Neural cell (in vitro differentiated cells): ENCODE data around the gene NTHL1. TPM values are rescaled to one million over a fixed set of nuclear protein-coding genes. Genes with fewer than 3 reads are reported as not detected.
A peak's percentile ranks its signal among the peaks of the same experiment; 100 is the strongest.

Experiments used
- H2AFZ ChIP-seq: fragments of 200-600, 300-800 bp; sonication (generic), shearing (Covaris generic); 2 replicates; pipeline ENCODE4 v1.6.0; 2014; ENCODE audit warnings: low read depth, mild to moderate bottlenecking, antibody characterized with exemption, low read length, moderate library complexity
- H3F3A ChIP-seq: fragments of 200-600 bp; shearing (Covaris generic); 2 replicates; pipeline ENCODE4 v1.6.1; 2016; ENCODE audit warnings: mild to moderate bottlenecking, moderate library complexity, mixed read lengths, antibody characterized with exemption, low read length; ENCODE audit not compliant: insufficient read depth, poor library complexity, severe bottlenecking
- H3K27ac ChIP-seq: fragments of 200-600, 300-800 bp; sonication (generic), shearing (Covaris generic); 2 replicates; pipeline ENCODE4 v1.5.1; 2014; ENCODE audit warnings: mild to moderate bottlenecking, low read length, moderate library complexity
- H3K27me3 ChIP-seq: fragments of 300-800, 200-600 bp; sonication (generic), shearing (Covaris generic); 2 replicates; pipeline ENCODE4 v1.6.0; 2014; ENCODE audit warnings: mild to moderate bottlenecking, low read depth, low read length, moderate library complexity; ENCODE audit not compliant: insufficient read depth
- H3K36me3 ChIP-seq: fragments of 300-800, 200-600 bp; sonication (generic), shearing (Covaris generic); 2 replicates; pipeline ENCODE4 v1.5.1; 2014; ENCODE audit warnings: mild to moderate bottlenecking, antibody characterized with exemption, low read length, moderate library complexity; ENCODE audit not compliant: insufficient read depth
- H3K4me2 ChIP-seq: fragments of 300-800, 200-600 bp; sonication (generic), shearing (Covaris generic); 2 replicates; pipeline ENCODE4 v1.6.0; 2014; ENCODE audit warnings: mild to moderate bottlenecking, low read length
- H3K4me3 ChIP-seq: fragments of 300-800, 200-600 bp; sonication (generic), shearing (Covaris generic); 2 replicates; pipeline ENCODE4 v1.5.1; 2014; ENCODE audit warnings: mild to moderate bottlenecking, low read length, moderate library complexity
- H3K79me2 ChIP-seq: fragments of 200-600 bp; shearing (Covaris generic); replicated peaks from 2 replicates; pipeline ENCODE4 v1.6.0; 2014; ENCODE audit warnings: mild to moderate bottlenecking, low read length, moderate library complexity; ENCODE audit not compliant: insufficient read depth
- H3K9ac ChIP-seq: fragments of 300-800, 200-600 bp; sonication (generic), shearing (Covaris generic); 2 replicates; pipeline ENCODE4 v1.6.1; 2016; ENCODE audit warnings: mild to moderate bottlenecking, low read length, mixed read lengths
- H3K9me2 ChIP-seq: fragments of 200-600 bp; shearing (Covaris generic); 2 replicates; pipeline ENCODE4 v1.6.1; 2016; ENCODE audit warnings: mild to moderate bottlenecking, low read length, mixed read lengths; ENCODE audit not compliant: insufficient read depth
- H3K9me3 ChIP-seq: fragments of 200-600, 300-800 bp; sonication (generic), shearing (Covaris generic); 2 replicates; pipeline ENCODE4 v1.6.1; 2016; ENCODE audit warnings: mild to moderate bottlenecking, mixed run types, low read length, moderate library complexity, mixed read lengths
- H4K20me1 ChIP-seq: fragments of 200-600 bp; shearing (Covaris generic); 2 replicates; pipeline ENCODE4 v1.6.1; 2016; ENCODE audit warnings: mild to moderate bottlenecking, mixed run types; ENCODE audit not compliant: insufficient read depth
- CTCF ChIP-seq: fragments of 450-650 bp; IDR thresholded peaks from 2 replicates; pipeline ENCODE4 v1.5.1; 2014; ENCODE audit warnings: antibody characterized with exemption, mild to moderate bottlenecking, moderate library complexity; ENCODE audit not compliant: poor library complexity, severe bottlenecking
- EP300 ChIP-seq: fragments of 450-650 bp; conservative IDR thresholded peaks from 2 replicates; pipeline ENCODE4 v1.6.1; 2014; ENCODE audit warnings: antibody characterized with exemption, mild to moderate bottlenecking, moderate library complexity; ENCODE audit not compliant: poor library complexity, severe bottlenecking
- EZH2 ChIP-seq: fragments of 200-600, 300-800 bp; shearing (Covaris generic), sonication (generic); IDR thresholded peaks from 2 replicates; pipeline ENCODE4 v1.6.1; 2014; ENCODE audit warnings: antibody characterized with exemption, low read length, borderline replicate concordance, mild to moderate bottlenecking; ENCODE audit not compliant: insufficient read depth, poor library complexity, severe bottlenecking
- MXI1 ChIP-seq: fragments of 450-650 bp; conservative IDR thresholded peaks from 2 replicates; pipeline ENCODE4 v1.6.1; 2014; ENCODE audit warnings: antibody characterized with exemption, mild to moderate bottlenecking; ENCODE audit not compliant: poor library complexity, severe bottlenecking
- POLR2AphosphoS5 ChIP-seq: IDR thresholded peaks from 2 replicates; pipeline ENCODE4 v1.6.1; 2012
- RAD21 ChIP-seq: fragments of 450-650 bp; conservative IDR thresholded peaks from 2 replicates; pipeline ENCODE4 v1.6.1; 2014; ENCODE audit warnings: antibody characterized with exemption, mild to moderate bottlenecking, moderate library complexity
- REST ChIP-seq: IDR thresholded peaks from 2 replicates; pipeline ENCODE4 v1.6.1; 2012; ENCODE audit warnings: borderline replicate concordance
- SMC3 ChIP-seq: fragments of 450-650 bp; conservative IDR thresholded peaks from 2 replicates; pipeline ENCODE4 v1.6.1; 2014; ENCODE audit warnings: antibody characterized with exemption, mild to moderate bottlenecking, moderate library complexity; ENCODE audit not compliant: poor library complexity
- TAF1 ChIP-seq: IDR thresholded peaks from 2 replicates; pipeline ENCODE4 v1.6.1; 2012; ENCODE audit warnings: low read depth
- polyA plus RNA-seq: library from polyadenylated mRNA; depleted of rRNA; stranded (reverse); fragments of >200 nt; gene quantifications from 2 replicates; pipeline ENCODE4 v1.2.3, GENCODE V29; 2014

The NTHL1 gene
- polyA plus RNA-seq, 1 donor from 2014 or later: 43.1 TPM

- no peaks in the 10 kb centered on the region for H3K36me3 ChIP-seq
- H3K9ac ChIP-seq: peak overlapping the region; percentile 44
- no peak overlapping the region for H3K27ac ChIP-seq
- no peak overlapping the region for H2AFZ ChIP-seq
- H3K79me2 ChIP-seq: no peaks in the 10 kb centered on the region
- H4K20me1 ChIP-seq: no peaks in the 10 kb centered on the region
- no peak overlapping the region for H3K4me2 ChIP-seq
- no peak for TF ChIP-seq CTCF
- no peak for TF ChIP-seq TAF1
- no peak for TF ChIP-seq MXI1
- TF ChIP-seq SMC3: no peak
- TF ChIP-seq POLR2AphosphoS5: no peak
- TF ChIP-seq REST: no peak
- no peak for TF ChIP-seq EZH2
- TF ChIP-seq RAD21: no peak
- no peak for TF ChIP-seq EP300
- H3K27me3 ChIP-seq: peaks cover 53% of the 10 kb centered on the region
- H3F3A ChIP-seq: no peaks in the 10 kb centered on the region
- peak overlapping the region; percentile 52 for H3K4me3 ChIP-seq
- no peaks in the 10 kb centered on the region for H3K9me2 ChIP-seq
- no peaks in the 10 kb centered on the region for H3K9me3 ChIP-seq
Observed at GRCh38 chr16:2022723-2023091, 24.9 kb downstream of the NTHL1 start.

GRCh38 chr16:2019921-2020831 is 27.5 kb downstream of the NTHL1 start:
- no peaks in the 10 kb centered on the region for H4K20me1 ChIP-seq
- H3K4me3 ChIP-seq: peak overlapping the region; percentile 31
- no peaks in the 10 kb centered on the region for H3F3A ChIP-seq
- no peak overlapping the region for H2AFZ ChIP-seq
- H3K79me2 ChIP-seq: no peaks in the 10 kb centered on the region
- H3K9me3 ChIP-seq: no peaks in the 10 kb centered on the region
- TF ChIP-seq MXI1: peak; percentile 42
- TF ChIP-seq RAD21: no peak
- H3K9me2 ChIP-seq: no peaks in the 10 kb centered on the region
- no peaks in the 10 kb centered on the region for H3K36me3 ChIP-seq
- H3K27ac ChIP-seq: no peak overlapping the region
- no peak overlapping the region for H3K9ac ChIP-seq
- H3K4me2 ChIP-seq: no peak overlapping the region
- peaks cover 41% of the 10 kb centered on the region for H3K27me3 ChIP-seq
